ENCODE results near the gene SENP6.
"Not testable (repeated sequence)": the region's sequence is repeated elsewhere in the genome, so short reads cannot be mapped to it uniquely, and the experiment has no call there.

Gene SENP6

DNA sequence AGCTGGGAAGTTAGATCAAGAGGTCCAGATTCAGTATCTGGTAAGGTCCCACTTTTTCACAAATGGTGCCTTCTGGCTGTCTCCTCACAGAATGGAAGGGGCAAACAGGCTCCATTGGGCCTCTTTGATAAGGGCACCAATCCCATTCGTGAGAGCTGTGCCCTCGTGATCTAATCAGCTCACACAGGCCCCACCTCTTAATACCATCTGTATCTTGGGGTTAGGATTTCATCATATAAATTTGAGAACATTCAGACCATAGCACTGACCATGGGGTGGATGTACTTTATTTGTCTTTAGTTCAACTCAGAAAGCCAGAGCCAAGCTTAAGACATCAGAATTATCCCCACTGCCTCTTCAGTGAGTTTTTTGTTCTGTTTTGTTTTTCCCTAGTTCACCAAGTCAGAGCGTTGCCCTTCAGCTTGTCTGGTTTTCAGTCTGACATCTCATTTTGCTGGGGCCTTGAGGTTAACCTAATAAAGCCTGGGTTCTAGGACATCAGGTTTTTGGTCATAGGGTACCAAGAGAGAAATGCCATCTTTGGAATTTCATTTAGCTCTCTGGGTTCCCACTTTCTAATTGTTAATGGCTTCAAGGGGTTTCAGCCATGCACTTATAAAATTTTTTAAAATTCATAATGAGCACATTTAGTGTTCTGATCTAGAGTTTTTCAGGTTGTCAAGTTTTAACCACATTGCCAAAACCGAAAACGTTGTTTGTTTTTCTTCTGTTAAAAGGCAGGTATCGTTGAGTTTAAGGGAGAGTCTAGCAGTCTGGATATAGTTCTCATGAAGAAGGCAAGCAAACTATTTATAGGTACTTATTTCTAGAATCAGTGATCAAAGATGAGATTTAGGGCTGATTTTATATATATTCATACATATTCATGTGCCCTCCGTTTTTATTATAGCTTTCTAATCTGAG, 19.0 kb downstream of the SENP6 start:
- no peak for TF ChIP-seq CTCF (conservative IDR thresholded peaks at IDR 0.05)
- TF ChIP-seq ZFX (IDR thresholded peaks at IDR 0.05), result no peak
- peak overlapping the region; percentile 51; the same call in 1 of the 2 replicates for H3K27ac ChIP-seq

DNA sequence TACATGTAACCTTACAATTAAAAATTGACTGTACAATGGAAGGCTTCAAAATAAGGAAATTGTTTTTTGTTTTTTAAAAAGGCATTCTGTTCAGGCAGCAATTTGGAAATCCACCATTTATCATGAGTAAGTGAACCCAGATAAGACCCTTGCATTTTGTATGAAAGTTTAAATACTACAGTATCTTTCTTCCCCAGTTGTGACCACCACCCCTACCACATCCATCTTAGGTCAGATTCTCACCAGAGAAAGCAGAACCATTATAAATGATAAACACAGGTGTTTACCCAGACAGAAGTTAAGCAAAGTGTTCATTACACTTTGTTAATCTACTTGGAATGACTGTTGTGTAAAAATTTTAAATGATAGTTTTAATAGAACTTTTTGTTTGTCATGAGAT, 20.2 kb downstream of the SENP6 start:
- H3K27ac ChIP-seq, result no peak overlapping the region
- no peak for TF ChIP-seq CTCF (conservative IDR thresholded peaks at IDR 0.05)
- TF ChIP-seq ZFX (IDR thresholded peaks at IDR 0.05), result no peak

DNA sequence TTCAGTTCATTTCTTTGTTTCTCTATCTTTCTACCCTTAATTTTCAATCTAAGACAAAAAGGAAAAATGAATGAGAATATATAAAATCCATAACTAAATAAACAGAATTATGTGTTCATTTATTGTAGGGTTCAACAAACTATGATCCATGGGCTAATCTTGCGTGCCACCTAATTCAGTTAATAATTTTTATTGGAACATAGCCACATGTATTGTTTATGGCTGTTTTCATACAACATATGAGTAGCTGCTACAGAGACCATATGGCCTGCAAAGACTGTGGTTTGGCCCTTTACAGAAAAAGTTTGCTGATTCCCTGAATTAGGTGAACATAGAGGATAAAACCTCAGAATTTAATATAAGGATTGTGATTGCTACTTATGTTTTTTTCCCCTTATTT, 21.8 kb downstream of the SENP6 start:
- TF ChIP-seq ZFX (IDR thresholded peaks at IDR 0.05) (no peak), CTCF (conservative IDR thresholded peaks at IDR 0.05) (no peak)

GRCh38 chr6:75624335-75624734, 22.7 kb downstream of the SENP6 start:
- TF ChIP-seq CTCF (conservative IDR thresholded peaks at IDR 0.05), result no peak
- no peak for TF ChIP-seq ZFX (IDR thresholded peaks at IDR 0.05)
- no peak overlapping the region for H3K27ac ChIP-seq

More for the DNA sequence above, 21.8 kb downstream of the SENP6 start:
- H3K27ac ChIP-seq, result no peak overlapping the region

- H3K27ac ChIP-seq, result no peak overlapping the region
- TF ChIP-seq ZFX (IDR thresholded peaks at IDR 0.05) (no peak), CTCF (conservative IDR thresholded peaks at IDR 0.05) (no peak)
Observed at GRCh38 chr6:75624988-75625387, 23.3 kb downstream of the SENP6 start.

- H3K27ac ChIP-seq, result no peak overlapping the region
- TF ChIP-seq ZFX (IDR thresholded peaks at IDR 0.05) (no peak), CTCF (conservative IDR thresholded peaks at IDR 0.05) (no peak)
Observed at GRCh38 chr6:75626561-75626960, 24.9 kb downstream of the SENP6 start.

DNA sequence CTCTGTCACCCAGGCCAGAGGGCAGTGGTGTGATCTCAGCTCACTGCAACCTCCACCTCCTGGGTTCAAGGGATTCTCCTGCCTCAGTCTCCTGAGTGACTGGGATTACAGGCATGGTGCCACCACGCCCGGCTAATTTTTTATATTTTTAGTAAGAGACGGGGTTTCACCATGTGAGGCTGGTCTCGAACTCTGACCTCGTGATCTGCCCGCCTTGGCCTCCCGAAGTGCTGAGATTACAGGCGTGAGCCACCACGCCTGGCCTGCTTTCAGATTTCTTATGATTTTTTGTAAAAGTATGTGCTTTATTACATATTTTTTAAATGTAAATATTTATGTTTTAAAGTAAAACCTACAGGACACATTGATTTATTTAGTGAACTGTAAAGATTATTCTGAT, 26.0 kb downstream of the SENP6 start:
- H3K27ac ChIP-seq, result not testable (repeated sequence)
